ENCODE data around the gene FLNB. TPM values are rescaled to one million over a fixed set of nuclear protein-coding genes. Genes with fewer than 3 reads are reported as not detected.

The FLNB gene
- total RNA-seq, 1 donor from 2014 or later, result 32.0 TPM

- Mint-ChIP-seq H3K4me1 (peaks cover 19% of the 10 kb centered on the region), H3K9me3 (no peaks in the 10 kb centered on the region), H3K4me3 (no peak overlapping the region), H3K27me3 (ENCODE audit: insufficient read depth, low read depth) (no peaks in the 10 kb centered on the region), H3K36me3 (peaks cover 6% of the 10 kb centered on the region), H3K27ac (no peak overlapping the region)
- Histone ChIP-seq H3K27me3 (no peaks in the 10 kb centered on the region), H3K4me2 (no peak overlapping the region), H3K36me3 (no peaks in the 10 kb centered on the region), H3F3A (ENCODE audit: low read depth) (peaks cover 18% of the 10 kb centered on the region), H2AFZ (replicated peaks) (no peak overlapping the region), H3K9me3 (ENCODE audit: low read depth) (no peaks in the 10 kb centered on the region), H3K27ac (no peak overlapping the region), H4K20me1 (ENCODE audit: low read depth) (no peaks in the 10 kb centered on the region), H3K9ac (no peak overlapping the region), H3K79me2 (ENCODE audit: low read depth) (no peaks in the 10 kb centered on the region), H3K4me3 (no peak overlapping the region), H3K4me1 (peaks cover 18% of the 10 kb centered on the region)
- no peak for DNase-seq (ENCODE audit: low spot score)
- TF ChIP-seq EZH2 (IDR thresholded peaks at IDR 0.05) (no peak), CTCF (IDR thresholded peaks at IDR 0.05) (no peak), EZH2phosphoT487 (IDR thresholded peaks at IDR 0.05) (no peak)
Measured at GRCh38 chr3:58170376-58170775, 162.2 kb downstream of the FLNB start.

GRCh38 chr3:58171126-58171525 lies 162.9 kb downstream of the FLNB start:
- Histone ChIP-seq H3K27ac (no peak overlapping the region), H3K9me3 (ENCODE audit: low read depth) (no peaks in the 10 kb centered on the region), H3K27me3 (no peaks in the 10 kb centered on the region), H3K36me3 (no peaks in the 10 kb centered on the region), H3F3A (ENCODE audit: low read depth) (peaks cover 23% of the 10 kb centered on the region), H4K20me1 (ENCODE audit: low read depth) (no peaks in the 10 kb centered on the region), H3K4me1 (peaks cover 18% of the 10 kb centered on the region), H3K4me3 (no peak overlapping the region), H3K79me2 (ENCODE audit: low read depth) (no peaks in the 10 kb centered on the region), H2AFZ (replicated peaks) (no peak overlapping the region), H3K4me2 (no peak overlapping the region), H3K9ac (no peak overlapping the region)
- Mint-ChIP-seq H3K9me3 (no peaks in the 10 kb centered on the region), H3K4me3 (no peak overlapping the region), H3K4me1 (peaks cover 16% of the 10 kb centered on the region), H3K27me3 (ENCODE audit: insufficient read depth, low read depth) (peaks cover 1% of the 10 kb centered on the region), H3K36me3 (peaks cover 6% of the 10 kb centered on the region), H3K27ac (no peak overlapping the region)
- DNase-seq (ENCODE audit: low spot score), result no peak
- TF ChIP-seq EZH2 (IDR thresholded peaks at IDR 0.05), result no peak
- TF ChIP-seq EZH2phosphoT487 (IDR thresholded peaks at IDR 0.05), result no peak
- TF ChIP-seq CTCF (IDR thresholded peaks at IDR 0.05), result no peak

- Histone ChIP-seq H3K27ac (no peak overlapping the region), H4K20me1 (ENCODE audit: low read depth) (no peaks in the 10 kb centered on the region), H3K4me2 (no peak overlapping the region), H3K79me2 (ENCODE audit: low read depth) (no peaks in the 10 kb centered on the region), H3K9ac (no peak overlapping the region), H3K36me3 (no peaks in the 10 kb centered on the region), H3K4me3 (no peak overlapping the region), H3K9me3 (ENCODE audit: low read depth) (no peaks in the 10 kb centered on the region), H3K27me3 (peaks cover 3% of the 10 kb centered on the region), H2AFZ (replicated peaks) (no peak overlapping the region), H3K4me1 (peaks cover 19% of the 10 kb centered on the region), H3F3A (ENCODE audit: low read depth) (peaks cover 25% of the 10 kb centered on the region)
- peaks cover 16% of the 10 kb centered on the region for H3K4me1 Mint-ChIP-seq
- H3K9me3 Mint-ChIP-seq, result no peaks in the 10 kb centered on the region
- no peak for TF ChIP-seq CTCF (IDR thresholded peaks at IDR 0.05)
- TF ChIP-seq EZH2phosphoT487 (IDR thresholded peaks at IDR 0.05), result no peak
- no peak for TF ChIP-seq EZH2 (IDR thresholded peaks at IDR 0.05)
- peaks cover 6% of the 10 kb centered on the region for H3K36me3 Mint-ChIP-seq
- no peak overlapping the region for H3K4me3 Mint-ChIP-seq
- peaks cover 10% of the 10 kb centered on the region for H3K27me3 Mint-ChIP-seq (ENCODE audit: insufficient read depth, low read depth)
- H3K27ac Mint-ChIP-seq, result no peak overlapping the region
- no peak for DNase-seq (ENCODE audit: low spot score)
Measured at GRCh38 chr3:58173029-58173668, 164.9 kb downstream of the FLNB start.
